8988T (cell line): Measurements from ENCODE around the gene NOXO1.

Experiments used
- DNase-seq: peaks from one replicate; pipeline ENCODE4 v3.0.0; 2011

Gene NOXO1

GRCh38 chr16:1993731-1994131 is 12.5 kb upstream of the NOXO1 start:
- DNase-seq: no peak

- no peak for DNase-seq
These were observed 11.5 kb upstream of the NOXO1 start for GRCh38 chr16:1992704-1993317.

DNA sequence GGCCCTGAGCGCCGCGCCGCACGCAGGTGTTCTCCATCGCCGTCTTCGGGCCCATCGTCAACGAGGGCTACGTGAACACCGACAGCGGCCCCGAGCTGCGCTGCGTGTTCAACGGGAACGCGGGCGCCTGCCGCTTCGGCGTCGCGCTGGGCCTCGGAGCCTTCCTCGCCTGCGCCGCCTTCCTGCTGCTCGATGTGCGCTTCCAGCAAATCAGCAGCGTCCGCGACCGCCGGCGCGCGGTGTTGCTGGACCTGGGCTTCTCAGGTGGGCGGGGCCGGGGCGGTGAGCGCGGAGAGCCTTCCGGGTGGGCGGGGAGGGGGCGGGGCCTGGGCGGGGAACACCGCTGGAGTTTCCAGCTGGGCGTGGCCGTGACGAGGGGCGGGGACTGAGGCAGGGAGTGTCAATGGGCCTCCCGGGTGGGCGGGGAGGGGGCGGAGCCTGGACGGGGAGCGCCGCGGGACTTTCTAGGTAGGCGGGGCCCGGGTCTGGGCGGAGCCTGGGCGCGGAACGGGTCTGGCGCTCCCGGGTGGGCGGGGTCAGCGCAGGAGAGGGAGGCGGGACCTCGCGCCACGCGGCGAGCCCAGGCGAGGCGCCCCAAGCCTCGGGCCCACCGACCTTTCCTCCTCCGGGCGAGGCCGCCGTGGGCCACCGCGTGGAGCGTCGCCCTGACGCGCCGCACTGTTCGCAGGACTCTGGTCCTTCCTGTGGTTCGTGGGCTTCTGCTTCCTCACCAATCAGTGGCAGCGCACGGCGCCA is 10.9 kb upstream of the NOXO1 start:
- peak; percentile 75 for DNase-seq

GRCh38 chr16:1991588-1991947 is 10.3 kb upstream of the NOXO1 start:
- no peak for DNase-seq

- DNase-seq: no peak
These were observed 9.9 kb upstream of the NOXO1 start for GRCh38 chr16:1991135-1991551.

- DNase-seq: no peak
These were observed 9.3 kb upstream of the NOXO1 start for GRCh38 chr16:1990351-1991134.

DNA sequence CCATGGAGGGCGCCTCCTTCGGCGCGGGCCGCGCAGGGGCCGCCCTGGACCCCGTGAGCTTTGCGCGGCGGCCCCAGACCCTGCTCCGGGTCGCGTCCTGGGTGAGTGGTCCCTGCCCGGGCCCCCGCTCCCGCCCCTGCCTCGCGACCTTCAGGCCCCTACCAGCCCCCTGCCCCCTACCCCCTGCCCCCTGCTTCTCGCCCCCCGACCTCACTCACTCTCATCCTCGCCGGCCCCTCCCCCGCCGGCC is 8.8 kb upstream of the NOXO1 start:
- DNase-seq: no peak

DNA sequence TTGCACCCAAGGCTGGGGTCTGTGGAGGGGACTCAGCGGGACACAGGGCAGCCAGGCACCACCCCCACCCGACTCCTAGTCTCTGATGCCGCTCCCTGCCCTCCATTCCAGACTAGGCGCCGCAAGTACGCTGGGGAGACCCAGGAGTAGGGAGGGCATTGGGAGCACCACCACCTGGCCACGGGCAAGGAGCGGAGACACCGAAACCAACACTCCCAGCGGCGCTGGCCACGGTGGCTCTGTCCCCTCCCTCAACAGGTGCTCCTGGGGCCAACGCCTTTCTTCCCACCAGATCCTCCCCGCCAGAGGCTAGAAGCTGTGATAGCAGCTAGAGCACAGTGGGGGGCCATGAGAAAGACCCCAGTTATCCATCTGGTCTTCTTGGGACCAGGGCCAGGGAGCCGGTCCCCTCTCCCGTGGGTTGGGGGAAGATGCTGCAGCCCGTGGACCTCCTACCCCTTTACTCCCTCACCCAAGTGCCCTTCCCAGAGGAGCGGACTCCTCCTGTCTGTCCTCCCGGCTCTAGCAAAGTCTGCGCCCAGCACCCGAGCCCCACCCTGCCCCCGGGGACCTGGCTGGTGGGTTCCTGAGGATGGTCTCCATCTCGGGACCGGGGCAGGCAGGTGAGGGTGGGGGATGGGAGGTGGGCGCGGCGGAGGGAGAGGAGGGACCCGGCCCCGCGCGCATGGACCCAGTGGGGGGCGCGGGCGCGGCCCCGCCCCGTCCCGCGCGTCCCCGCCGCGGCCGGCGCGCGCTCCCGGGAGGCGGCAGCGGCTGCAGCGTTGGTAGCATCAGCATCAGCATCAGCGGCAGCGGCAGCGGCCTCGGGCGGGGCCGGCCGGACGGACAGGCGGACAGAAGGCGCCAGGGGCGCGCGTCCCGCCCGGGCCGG is 8.2 kb upstream of the NOXO1 start, which contains the start of gene SYNGR3:
Gene SYNGR3, plus strand, starts transcription at position 762 of the 892 bp plus-strand sequence. CDS start 133 bp downstream, outside the sequence.
- no peak for DNase-seq

DNA sequence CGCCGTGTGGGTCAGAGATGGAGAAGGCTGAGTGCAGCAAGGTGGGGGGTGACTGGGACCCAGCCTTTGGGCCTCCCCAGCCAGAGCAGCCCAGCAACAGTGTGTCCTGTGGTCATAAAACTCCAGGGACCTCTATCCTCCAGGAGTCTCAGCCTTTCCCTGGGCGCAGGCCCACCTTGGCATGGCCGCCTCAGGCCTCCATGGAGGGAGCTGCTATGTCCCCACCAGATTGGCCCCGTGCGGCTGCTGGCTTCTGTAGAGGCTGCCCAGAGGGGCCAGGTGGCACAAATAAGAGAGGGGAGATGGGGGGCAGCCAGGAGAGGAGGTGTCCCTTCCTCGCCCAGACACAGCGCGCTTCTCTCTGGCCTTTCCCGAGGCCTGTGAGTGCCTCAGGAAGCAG is 5.9 kb upstream of the NOXO1 start:
- no peak for DNase-seq

DNA sequence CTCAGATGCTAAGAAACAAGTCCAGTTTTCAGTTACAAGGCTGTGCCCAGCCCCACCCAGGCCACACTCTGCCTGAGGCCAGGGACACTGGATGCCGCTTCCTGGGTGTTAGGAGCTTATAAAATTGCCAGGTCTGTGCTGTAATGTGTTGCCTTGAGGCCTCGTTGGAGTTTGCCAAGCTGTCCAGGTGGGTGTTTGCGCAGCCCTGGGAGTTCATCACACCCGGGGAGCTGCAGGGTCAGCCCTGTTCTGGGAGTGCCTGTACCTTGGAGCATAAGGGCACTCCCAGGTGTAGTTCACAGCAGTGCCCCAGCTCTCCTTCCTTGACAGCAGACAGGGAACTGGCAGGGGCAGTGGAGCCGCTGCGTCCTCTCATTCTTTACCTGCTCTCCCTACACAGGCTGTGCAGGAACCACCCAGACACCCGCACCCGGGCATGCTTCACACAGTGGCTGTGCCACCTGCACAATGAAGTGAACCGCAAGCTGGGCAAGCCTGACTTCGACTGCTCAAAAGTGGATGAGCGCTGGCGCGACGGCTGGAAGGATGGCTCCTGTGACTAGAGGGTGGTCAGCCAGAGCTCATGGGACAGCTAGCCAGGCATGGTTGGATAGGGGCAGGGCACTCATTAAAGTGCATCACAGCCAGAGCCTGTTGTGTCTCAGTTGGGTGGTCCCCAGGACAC is 4.3 kb upstream of the NOXO1 start:
- no peak for DNase-seq

- DNase-seq: no peak
These were observed 3.3 kb upstream of the NOXO1 start for GRCh38 chr16:1984347-1985225.

DNA sequence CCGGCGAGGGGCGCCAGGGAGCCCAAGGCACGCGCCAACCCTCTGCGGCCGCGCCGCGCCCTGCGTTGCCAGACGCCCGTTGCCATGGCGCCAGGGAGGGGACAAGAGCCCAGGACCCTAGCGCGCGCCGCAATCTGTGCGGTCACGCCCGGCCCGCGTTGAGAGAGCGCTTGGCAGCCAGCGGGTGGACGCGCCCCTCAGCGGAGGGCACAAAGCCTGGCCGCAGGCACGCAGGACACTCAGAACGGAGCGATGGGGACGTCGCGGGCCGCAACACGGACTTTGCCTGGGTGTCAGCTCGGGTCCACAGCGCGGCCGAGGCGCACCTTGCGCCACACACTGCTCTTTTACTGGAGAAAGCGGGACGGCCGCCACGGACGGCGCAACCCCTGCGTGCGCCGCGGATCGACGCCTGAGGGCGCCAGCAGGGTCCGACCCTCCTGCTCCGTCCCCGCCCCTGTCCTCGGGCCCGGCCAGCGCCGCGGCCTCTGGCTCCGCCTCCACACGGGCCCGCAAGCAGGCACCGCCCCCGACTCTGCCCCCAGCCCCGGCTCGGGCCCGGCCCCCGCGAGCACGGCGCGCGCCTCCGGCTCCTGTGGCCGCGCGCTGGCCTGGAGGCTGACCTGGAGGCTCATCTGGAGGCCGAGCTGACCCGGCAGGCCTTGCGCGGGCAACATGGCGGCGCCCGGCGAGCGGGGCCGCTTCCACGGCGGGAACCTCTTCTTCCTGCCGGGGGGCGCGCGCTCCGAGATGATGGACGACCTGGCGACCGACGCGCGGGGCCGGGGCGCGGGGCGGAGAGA is 2.5 kb upstream of the NOXO1 start, which contains the start of gene GFER:
Gene GFER, plus strand, starts transcription at position 650 of the 803 bp plus-strand sequence. Its CDS starts 26 bp downstream, at position 676.
- peak; percentile 98 for DNase-seq

GRCh38 chr16:1982991-1983543 is 1.8 kb upstream of the NOXO1 start:
- DNase-seq: no peak

- DNase-seq: no peak
These were observed 754 bp upstream of the NOXO1 start for GRCh38 chr16:1982013-1982433.

DNA sequence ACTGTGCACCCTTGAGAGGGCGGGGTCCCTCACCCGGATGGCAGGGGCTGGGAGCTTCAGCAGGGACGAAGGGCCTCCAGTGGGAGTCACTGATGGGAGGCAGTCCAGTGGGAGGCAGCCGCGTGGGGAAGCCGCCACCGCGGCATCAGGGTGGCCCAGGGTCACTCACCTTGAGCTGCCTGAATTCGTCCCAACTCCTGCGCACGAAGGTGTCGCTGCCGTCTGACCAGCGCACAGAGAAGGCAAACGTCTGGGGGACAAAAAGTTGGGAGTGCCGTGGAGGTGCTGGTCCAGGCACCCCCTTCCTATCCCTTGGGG is 540 bp downstream of the NOXO1 start:
- no peak for DNase-seq

GRCh38 chr16:1980030-1980769 is 1.1 kb downstream of the NOXO1 start:
- no peak for DNase-seq

DNA sequence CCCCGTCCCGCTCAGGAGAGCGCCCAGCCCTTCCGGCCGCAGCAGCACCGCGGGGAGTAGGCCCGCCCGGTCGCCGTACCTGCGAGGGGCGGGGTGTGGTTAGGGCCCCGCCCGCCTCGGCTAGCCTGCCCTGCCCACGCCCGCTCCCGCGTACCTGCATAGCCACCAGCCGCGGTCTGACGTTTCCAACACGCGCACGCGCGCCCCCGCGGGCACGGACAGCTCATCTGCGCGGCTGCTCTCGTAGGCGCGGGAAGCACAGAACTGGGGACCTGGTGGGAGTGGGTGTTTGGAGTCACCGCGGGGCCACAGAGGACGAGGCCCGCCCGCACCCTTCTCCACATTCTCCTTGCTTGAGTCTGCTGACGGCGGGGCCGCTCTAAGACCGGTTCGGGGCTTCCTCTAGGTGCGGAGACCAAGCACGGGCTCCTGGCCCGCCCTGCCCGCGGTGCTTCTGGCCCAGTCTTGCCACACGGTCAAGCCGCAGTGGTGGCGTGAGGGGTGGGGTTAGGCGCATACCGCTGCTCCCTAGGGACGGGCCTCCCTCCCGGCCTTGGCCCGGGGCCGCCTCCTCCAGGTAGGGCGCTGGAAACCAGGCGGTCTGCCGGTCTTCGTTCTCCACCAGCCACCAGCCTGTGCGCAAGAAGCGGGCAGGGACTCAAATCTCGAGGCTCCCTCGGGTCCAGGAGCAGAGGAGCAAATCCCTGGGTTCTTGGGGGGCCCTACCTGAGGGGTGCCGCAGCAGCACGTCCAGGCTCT is 1.8 kb downstream of the NOXO1 start:
- no peak for DNase-seq

DNA sequence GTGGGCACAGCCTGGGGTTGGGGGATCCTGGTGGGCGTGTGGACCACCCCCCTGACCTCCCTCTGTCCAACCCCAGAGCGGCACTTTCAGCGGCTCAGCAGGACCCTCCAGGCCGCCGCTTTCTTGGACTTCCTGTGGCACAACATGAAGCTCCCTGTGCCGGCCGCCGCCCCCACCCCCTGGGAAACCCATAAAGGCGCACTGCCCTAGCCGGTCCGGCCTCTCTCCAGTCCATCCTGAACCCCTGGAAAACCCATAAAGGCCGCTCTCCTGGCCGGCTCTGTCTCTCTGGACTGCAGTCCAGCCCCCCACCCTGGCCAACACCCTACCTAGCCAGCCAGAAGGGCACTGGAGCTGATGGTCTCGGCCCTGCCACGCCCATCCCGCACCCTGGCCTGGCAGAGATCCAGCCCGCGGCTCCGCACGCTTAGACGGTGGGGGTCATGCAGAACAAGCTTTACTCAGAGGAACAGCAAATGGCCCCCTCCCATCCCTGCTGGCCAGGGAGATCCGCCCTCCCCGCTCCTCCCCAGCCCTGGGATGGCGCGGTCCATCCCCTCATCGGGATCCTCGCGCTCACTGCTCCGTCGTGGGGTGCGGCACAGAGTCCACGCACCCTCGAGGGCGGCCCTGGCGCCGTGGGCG is 2.7 kb downstream of the NOXO1 start:
- no peak for DNase-seq
